AG20443 (cell line): ENCODE measurements around the gene ANO7.

Experiments
- DNase-seq: peaks from one replicate; pipeline ENCODE4 v3.0.0; 2012; ENCODE audit warnings: low spot score, mixed read lengths

Gene ANO7

DNA sequence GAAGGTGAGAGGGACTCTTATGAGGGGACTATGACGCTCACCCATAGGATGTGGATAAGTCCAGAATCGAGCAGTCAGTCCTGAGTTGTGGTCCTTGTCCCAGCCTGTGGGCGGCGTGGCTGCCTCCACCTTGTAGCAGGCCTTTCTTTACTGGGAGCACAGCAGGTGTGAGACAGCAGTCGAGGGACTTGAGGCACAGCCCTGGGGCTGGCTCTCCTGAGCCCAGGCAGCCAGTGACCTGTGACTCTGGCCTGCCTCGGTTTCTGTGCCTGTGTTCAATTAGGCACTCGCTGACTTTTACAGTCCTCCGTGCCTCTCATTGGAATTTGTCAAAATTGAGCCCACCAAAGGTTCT, 30.0 kb upstream of the ANO7 start:
- no peak for DNase-seq

DNA sequence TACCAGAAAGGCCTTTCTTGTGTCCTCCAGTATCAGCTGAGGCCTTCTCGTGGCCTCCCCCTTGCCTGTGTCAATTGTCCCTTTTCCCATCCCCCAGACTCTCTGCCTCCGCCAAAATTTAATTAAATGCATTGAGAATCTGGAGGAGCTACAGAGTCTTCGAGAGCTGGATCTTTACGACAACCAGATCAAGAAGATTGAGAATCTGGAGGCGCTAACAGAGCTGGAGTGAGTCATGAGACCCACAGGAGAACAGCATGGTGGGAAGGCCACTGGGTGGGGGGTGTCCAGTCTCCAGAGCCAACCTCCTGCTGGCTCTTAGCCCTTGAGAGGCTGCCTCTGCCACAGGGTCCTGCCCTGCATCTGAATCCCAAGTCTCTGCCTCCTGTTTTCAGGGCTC, 29.4 kb upstream of the ANO7 start:
- no peak for DNase-seq

DNA sequence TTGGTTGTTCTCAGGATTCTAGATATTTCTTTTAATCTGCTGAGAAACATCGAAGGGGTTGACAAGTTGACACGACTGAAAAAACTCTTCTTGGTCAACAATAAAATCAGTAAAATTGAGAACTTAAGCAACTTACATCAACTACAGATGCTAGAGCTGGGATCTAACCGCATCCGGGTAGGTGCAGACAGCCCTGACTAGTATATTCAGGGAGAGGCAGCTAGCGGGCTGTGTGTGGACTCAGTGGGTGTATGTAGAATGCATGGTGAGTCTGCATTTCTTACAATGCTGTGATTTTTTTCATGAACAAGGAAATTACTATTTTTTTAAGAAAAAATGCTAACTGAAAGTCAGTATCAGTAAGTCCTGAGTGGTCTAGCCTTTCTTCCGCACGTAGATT, 28.2 kb upstream of the ANO7 start:
- DNase-seq: no peak

DNA sequence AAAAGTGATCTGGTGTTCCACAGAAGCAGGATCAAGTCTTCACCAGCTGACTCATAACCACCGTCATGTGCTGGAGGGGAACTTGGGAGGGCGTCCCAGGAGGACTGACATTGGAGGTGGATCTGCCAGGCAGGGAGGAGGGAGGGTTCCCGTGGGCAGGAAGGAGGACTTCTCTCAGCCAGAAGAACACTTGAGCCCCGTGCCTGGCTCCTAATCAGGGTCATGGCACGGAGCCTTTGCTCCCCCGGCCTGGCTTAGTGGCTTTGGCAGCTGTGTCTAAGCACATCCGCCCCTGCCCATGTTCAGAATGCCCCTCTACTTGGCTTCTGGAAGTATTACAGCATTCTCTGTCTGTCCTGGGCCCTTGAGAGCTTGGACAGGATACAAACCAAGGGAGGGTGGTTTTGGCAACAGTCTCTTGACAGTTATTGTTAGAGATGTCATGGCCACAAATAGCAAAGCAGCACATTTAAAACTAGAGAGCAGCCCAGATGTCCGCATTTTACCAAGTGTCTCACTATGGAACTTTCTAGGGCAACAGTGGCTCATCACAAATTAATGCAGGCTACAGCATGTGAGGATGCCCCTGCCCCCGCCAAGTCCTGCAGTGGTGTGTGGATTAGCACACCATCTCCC, 26.7 kb upstream of the ANO7 start:
- DNase-seq: peak; percentile 89

DNA sequence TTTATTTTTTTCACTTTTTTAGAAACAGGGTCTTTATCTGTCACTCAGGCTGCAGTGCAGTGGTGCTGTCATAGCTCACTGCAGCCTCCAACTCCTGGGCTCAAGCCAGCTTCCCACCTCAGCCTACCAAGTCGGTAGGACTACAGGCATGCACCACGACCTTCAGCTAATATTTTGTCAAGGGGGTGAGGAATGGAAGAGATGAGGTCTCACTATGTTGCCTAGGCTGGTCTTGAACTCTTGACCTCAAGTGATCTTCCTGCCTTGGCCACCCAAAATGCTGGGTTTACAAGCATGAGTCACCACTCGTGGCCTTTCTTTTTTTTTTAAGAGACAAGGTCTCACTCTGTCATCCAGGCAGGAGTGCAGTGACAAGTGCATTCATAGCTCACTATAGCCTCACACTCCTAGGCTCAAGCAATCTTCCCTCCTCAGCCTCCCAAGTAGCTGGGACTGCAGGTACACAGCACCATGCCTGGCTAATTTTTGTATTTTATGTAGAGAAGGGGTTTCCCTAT, 24.8 kb upstream of the ANO7 start:
- DNase-seq: no peak

DNA sequence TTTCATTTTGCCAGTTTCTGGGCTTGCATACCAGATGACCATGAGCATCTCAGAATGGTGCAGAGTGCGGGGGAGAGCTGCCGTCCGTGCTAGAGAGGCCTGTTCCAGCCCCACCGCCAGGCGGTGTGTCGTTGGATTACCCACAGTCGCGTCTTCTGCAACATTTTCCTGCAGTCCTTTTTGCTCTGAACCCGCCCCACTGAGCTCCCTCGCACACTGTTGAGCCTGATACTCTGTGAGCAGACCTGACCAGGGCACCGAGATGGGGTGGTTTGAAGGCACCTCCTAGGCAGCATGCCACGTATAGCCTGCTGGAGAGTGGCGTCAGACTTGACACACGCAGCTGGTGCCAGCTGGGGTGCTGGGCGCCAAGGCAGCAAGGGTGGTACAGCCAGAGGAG, 20.1 kb upstream of the ANO7 start:
- DNase-seq: no peak

DNA sequence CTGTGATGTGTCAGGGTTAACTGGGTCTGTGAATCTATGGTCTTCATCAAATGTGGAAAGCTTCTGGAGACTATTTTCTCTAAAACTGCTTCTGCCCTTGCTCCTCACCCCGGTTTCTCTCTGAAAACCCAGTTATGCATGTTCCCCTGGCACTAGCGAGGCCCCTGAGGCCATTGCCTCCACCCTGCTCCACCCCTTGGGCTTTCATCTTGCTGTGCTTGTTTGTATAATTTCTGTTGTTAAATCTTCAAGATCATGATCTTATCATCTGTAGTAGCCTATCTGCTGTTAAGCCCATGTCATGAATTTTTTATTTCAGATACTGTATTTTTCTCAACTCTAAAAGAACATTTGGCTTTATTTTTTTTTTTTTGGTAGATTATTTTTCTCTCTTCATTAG, 14.9 kb upstream of the ANO7 start:
- DNase-seq: no peak

DNA sequence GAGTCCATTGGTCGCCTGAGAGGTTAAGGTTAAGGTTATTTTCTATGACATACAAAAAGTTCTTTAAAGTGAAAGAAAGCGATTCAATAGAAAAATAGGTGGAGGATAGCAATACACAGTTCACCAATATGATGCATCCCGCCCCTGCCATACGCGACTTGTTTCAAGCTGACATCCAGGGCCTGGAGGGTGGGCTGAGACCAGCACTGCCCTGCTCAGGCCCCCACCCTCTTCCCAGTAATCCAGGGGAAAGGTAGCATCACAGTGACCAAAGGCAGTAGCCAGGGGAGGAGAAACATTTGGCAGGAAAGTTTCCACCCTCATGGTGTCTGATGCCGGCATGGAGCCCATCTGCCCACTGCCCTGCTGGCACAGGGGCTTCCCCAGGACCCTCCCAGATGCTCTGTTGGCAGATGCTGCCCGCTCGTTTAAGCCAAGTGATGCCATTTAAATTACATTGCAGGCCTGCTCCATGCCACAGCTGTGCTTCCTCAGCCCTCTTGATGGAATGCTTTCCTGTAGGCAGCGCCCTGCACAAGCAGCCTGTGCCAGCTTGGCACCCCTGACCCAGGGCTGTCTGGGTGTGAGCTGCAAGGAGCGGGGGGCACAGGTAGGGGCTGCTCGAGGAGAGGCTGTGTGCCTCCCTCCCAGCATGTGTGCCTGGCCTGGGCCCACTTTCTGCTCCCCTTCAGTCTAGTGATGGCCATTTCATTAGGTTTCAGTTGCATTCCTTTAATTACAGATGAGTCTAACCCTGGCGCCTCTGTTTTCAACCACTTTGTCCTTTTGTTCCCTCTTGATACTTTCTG, 10.7 kb upstream of the ANO7 start:
- DNase-seq: no peak

DNA sequence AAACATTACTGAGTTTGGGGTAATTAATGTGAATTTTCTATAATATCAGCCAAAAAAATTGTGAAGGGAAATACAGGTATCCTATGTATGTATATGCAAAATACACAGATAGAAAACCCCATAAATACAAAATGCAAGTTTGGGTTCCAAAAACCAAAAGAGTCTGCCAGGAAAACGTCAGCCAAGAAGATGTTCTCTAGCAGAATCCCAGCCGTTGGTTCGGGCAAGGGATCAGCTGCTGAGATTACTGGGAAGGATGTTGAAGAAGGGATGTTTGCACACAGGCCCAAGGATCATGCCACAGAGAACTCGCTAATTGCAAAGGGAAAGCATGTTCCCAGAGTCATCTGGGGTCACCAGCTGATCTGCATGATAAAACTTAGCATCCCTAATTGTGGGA, 9.5 kb upstream of the ANO7 start:
- no peak for DNase-seq

DNA sequence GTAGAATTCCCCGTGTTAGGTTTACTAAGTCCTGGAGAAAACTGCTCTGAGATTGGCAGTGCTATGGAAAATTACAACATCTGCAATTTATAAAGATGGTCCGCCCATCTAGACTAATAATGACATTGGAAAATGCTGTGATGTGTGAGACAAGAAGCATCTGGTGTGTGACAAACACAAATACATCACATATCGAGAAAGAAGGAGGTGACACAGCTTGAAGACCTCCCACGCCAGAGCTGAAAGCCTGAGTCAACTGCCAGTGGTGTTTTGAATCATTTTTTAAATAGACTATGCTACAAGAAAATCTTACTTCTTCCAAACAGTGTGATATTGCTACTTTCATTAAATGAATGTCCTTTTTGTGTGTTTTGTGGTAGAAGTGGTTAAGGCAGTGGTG, 8.6 kb upstream of the ANO7 start:
- DNase-seq: peak; percentile 64

DNA sequence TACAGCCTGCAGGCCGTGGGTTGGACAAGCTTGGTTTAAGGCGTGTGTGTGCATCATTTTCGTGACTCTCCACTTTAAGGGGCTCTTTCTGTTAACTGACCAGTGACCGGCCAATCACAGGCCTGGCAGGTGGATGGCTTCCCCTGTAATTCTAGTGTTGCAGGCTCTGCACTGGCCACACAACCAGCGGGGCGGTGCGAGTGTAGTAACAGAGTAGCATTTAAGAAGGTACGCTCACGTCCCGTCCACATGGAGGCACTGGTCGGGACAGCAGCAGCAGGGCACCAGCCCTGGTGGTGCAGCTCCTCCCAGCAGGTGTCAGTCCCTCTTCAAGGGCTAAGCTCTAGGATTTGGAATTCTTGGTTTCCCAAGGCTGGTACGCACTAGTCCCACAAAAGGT, 8.0 kb upstream of the ANO7 start:
- no peak for DNase-seq

DNA sequence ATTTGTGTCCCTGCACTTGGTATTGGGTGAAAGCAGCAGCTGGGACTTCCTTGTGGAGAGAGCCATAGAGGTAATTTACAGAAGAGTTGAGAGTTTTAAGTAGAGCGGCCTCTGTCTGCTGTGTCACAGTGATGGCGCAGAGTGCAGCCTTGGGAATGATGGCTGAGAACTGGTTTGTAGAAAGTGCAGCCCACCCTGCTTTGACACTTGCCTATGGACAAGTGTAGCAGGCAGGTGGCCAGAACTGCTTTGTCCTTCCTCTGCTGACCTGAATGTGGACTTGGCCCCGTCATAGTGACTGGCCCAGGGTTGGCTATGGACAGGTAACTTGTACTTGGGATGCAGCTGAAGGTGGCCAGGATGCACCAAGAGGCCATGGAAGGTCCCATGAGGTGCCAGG, 6.4 kb upstream of the ANO7 start:
- DNase-seq: no peak

DNA sequence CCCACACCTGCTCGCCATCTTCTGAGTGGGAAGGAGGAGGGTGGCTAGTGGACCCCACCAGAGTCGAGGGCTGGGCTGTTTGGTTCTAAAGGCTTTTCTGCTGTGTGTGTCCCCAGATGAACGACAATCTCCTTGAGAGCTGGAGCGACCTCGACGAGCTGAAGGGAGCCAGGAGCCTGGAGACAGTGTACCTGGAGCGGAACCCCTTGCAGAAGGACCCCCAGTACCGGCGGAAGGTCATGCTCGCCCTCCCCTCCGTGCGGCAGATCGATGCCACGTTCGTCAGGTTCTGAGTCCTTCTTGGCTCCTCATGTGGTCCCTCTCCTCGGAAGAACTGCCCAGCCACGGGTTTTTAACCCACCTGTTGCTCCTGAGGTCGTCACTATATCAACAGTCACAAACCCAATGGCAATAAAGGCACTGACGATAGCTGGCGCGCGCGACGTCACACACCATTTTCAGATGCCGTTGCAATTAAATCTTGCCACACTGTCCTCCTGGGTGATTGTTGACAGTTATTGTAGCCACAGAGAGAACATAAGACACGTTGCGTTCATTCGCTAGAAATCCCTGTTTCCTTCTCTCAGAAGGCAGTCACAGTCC, 5.8 kb upstream of the ANO7 start:
- no peak for DNase-seq

DNA sequence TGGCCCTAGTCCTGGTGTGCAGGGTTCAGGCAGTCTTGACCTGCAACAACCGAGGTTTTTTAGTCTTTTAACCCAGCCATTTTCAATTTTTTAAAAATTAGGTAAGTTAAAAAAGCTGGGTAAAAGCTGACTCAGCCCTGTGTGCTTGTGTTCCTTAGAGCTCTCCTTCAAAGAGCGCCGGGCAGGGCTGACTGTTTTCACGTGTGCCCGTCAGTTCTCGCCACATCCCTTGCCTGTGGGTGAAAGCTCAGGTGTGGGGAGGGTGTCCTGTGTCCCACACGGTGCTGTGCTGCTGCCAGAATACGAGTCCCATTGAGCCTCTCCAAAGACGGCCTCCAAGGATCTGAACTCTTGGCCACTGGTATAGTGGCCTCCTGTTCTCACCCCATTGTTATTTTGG, 5.3 kb upstream of the ANO7 start:
- DNase-seq: no peak

DNA sequence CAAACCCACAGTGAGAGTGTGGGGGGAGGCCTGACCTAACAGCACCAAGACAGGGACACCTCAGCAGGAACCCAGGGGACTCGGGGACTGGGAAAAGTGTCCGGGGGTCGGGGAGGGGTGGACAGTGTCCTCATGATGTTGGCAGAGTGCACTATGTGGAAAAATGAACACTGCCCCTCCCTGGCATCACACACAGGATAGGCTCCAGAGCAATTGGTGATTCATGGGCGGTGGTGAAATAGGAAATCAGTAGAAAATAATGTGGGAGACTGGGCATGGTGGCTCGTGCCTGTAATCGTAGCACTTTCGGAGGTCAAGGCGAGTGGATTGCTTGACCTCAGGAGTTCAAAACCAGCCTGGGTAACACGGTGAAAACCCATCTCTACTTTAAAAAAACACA, 3.6 kb upstream of the ANO7 start:
- no peak for DNase-seq

DNA sequence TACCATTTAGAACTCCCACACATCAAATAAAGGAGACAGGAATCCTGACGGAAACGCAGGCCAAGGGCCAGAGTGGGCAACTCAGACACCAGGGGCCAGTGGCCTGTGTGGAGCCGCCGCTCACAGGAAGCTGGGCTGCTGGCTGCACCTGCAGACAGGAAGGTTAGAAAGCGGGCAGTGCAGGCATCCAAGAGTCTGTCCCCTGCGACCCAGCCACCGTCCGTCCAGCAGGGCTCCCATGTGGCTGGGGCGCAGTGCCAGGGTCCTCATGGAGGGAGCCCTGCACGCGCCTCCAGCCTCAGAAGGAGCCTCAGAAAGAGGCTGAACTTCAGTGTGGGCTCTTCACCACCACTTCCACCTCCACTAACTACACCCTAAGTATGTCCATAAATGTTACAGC, 2.5 kb upstream of the ANO7 start:
- DNase-seq: no peak

DNA sequence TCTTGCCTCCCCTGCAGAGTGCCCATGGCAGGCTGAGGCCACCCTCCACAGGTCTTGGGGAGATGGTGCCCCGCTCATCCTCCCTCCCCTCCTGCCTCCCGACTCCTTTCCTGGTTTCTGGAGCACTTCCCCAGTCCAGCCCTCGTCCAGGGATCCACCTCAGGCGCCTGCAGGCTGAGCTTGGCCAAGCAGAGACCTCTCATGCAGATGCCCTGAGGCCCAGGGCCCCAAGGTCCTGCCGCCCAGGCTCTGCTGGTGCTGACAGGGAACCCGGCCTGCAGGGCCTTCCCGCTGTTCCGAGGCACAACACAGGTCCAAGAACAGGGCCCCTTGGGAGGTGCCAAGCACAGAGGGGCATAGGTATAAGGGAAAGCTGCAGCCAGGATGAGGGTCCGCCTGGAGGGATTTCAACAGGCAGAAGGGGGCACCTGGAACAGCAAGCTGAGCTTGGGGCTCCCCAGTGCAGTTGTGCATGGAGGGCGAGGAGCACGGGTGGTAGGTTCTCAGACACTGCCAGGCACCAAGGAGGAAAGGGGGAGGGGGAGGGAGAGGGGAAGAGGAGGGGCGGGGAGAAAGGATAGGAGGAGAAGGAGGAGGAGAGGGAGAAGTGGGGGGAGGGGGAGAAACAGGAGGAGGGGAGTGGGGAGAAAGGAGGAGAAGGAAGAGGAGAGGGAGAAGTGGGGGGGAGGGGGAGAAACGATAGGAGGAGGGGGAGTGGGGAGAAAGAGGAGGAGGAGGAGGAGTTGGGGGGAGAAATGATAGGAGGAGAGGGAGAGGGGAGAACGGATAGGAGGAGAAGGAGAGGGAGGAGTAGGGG, 1.2 kb upstream of the ANO7 start:
- no peak for DNase-seq

DNA sequence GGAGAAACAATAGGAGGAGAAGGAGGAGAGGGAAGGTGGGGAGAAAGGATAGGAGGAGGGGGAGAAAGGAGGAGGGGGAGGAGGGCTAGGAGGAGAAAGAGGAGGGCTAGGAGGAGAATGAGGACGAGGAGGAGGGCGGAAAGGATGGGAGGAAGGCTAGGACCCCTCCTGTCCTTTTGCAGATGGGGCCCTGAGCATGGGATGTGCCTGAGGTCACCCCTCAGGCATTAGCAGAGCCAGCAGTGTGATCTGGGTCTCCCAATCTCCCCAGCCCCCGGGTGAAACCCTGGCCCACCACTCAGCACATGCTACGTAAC, 601 bp upstream of the ANO7 start:
- no peak for DNase-seq

DNA sequence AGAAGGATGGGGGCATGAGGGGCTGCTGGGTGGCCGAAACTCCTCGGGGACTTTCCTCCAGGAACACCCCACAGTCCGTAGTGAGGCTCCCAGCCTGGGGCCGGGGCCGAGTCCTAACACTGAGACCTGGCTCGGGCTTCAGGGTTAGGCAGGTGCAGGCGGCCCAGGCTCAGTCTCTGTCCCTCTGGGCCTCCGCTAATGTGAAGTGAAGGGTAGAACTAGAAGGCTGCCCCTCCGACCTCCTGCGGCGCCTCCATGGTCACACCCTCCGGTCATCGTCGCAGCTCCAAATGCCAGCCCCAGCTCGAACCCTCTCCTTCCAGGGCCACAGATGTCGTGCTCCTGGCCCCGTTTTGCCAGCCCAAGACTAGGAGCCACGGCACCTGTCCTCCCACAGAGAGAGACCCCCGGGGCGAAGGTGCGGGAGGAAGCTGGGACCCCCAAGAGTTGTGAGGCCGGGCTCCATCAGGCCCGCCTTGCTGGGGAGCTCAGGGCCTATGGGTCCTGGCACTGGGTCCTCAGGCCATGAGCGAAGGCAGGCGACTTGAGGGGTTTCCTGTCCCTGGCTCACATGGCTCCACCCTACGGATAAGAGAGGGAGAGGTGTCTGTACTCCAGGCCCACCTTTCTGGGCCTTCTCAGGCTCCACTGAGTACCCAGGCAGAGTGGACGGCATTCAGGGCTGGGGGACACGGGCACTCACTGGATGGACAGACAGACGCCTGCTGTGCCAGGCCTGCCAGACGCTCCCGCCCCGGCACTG, 797 bp downstream of the ANO7 start:
- DNase-seq: no peak

DNA sequence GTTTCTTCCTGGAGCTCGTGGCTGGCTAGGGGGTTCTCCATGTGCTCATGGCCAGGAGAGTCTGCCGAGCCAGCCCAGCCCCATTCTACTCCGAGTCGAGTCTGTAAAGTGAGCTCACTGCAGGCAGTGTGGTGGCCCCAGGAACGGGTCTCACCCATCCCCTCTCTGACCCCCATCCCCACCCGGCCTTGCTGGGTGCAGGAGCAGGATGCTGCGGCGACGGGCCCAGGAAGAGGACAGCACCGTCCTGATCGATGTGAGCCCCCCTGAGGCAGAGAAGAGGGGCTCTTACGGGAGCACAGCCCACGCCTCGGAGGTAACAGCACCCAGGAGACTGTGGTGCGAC, 1.4 kb downstream of the ANO7 start:
- no peak for DNase-seq

DNA sequence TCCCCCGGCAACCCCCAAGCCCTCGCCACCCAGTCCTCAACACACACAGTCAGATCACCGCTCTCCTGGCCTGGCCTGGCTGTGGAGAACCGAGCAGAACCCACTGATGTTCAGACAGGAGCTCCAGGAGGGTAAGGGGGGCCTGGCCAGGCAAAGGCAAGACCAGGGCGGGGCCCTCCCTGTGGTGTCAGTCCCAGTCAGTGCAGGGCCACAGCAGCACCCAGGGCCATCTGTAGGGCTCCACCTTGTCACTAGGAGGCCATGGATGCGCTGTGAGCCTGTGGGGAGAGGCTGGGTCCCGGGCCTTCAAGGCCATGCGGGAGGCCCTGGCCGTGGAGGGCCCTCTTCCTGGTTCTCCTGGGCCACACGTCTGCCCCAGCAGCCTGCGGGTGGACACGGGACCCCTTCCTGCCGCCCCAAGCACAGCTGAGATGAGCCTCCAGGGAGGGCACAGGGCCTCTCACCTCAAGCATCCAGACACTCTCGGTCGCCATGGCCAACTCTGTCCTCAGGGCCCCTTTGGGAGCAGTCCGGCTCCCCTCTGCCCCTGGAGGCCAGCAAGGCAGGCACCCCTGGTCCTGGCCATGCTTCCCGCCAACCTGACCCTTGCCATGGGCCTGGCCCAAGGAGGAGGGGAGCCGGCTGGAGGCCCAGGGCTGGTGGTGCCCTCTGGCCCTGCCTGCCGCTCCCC, 2.0 kb downstream of the ANO7 start:
- DNase-seq: no peak

DNA sequence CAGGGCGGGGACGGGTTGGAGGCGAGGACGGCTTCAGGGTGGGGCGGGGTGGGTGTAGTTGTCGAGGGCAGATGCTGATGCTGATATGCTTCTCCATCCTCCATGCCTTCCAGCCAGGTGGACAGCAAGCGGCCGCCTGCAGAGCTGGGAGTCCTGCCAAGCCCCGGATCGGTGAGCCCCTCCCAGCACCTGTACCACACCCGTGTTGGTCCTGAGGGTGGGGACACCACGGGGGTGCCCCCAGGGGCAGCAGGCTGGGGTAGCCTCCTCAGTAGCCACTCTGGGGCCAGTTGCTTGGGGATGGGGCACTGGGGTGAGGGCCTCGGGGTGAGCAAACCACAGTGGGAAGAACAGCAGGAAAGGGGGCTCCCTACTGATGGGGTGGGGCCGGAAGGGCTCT, 2.6 kb downstream of the ANO7 start:
- no peak for DNase-seq
